Naive B cell (primary cell): ENCODE results near the gene MAST3. TPM values are rescaled to one million over a fixed set of nuclear protein-coding genes. Genes with fewer than 3 reads are reported as not detected.
"Not testable (repeated sequence)": the region's sequence is repeated elsewhere in the genome, so short reads cannot be mapped to it uniquely, and the experiment has no call there.

Experiments used
- ATAC-seq, 2 donors: fragments of 150-1000 bp; cut with Tn5 transposase; 2 replicates each; pipeline ENCODE4 v1.10.0; 2021; ENCODE audit warnings: low read depth in 2 of 2, mild to moderate bottlenecking in 2 of 2, moderate library complexity in 2 of 2
- DNase-seq: peaks from one replicate; pipeline ENCODE4 v3.0.0; 2022
- H3K27ac Mint-ChIP-seq, 6 donors: one replicate each; pipeline ENCODE4 v1.8.0; 2020 to 2022; ENCODE audit warnings: mild to moderate bottlenecking in 6 of 6, mixed read lengths in 6 of 6, moderate library complexity in 5 of 6, inconsistent platforms in 2 of 6
- H3K27me3 Mint-ChIP-seq, 3 donors: one replicate each; pipeline ENCODE4 v1.8.0; 2021 to 2022; ENCODE audit warnings: mixed read lengths in 3 of 3, mild to moderate bottlenecking in 1 of 3
- H3K36me3 Mint-ChIP-seq, 2 donors: one replicate each; pipeline ENCODE4 v1.8.0; 2020 to 2022; ENCODE audit warnings: mixed read lengths in 2 of 2, inconsistent platforms in 1 of 2, mild to moderate bottlenecking in 1 of 2
- H3K4me1 Mint-ChIP-seq, 3 donors: one replicate each; pipeline ENCODE4 v1.8.0; 2020 to 2022; ENCODE audit warnings: mixed read lengths in 3 of 3, inconsistent platforms in 1 of 3, mild to moderate bottlenecking in 1 of 3, moderate library complexity in 1 of 3
- H3K4me3 Mint-ChIP-seq, 8 donors: one replicate each; pipeline ENCODE4 v1.8.0; 2020 to 2022; ENCODE audit warnings: mild to moderate bottlenecking in 8 of 8, mixed read lengths in 8 of 8, moderate library complexity in 8 of 8, inconsistent platforms in 2 of 8
- H3K9me3 Mint-ChIP-seq, 7 donors: one replicate each; pipeline ENCODE4 v1.8.0; 2020 to 2022; ENCODE audit warnings: mixed read lengths in 7 of 7, mild to moderate bottlenecking in 5 of 7, inconsistent platforms in 2 of 7, moderate library complexity in 1 of 7
- polyA plus RNA-seq, 6 donors: library from polyadenylated mRNA; unstranded; fragments of 300-500 nt; fragmentation: Illumina TruSeq; gene quantifications; one replicate each; pipeline ENCODE4 v1.2.3, GENCODE V29; 2021; ENCODE audit warnings: low read depth in 6 of 6

MAST3 gene
- polyA plus RNA-seq, 6 donors from 2014 or later = 9.3 to 20.6 (median 13.3) TPM

DNA sequence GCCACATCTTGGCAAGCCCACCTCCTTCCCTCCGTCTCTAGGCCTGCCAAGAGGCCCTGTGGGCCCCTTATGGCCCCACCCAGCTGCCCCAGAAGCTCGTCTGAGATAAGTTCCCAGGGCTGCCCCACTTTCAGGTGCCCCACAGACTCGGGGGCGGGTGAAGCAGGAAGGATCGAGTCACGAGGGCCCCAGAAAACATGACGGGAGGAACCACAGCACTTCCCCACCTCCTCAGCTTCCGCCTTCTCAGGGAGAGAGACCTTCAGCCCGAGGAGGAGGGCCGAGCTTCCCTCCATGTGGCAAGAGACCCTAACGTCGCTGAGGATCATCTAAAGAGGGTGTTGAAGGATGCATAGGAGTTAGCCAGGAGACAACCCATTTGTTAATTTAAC, 6.4 kb upstream of the MAST3 start:
- DNase-seq = peak; percentile 82
- Mint-ChIP-seq H3K4me1 (peaks cover 42 to 78% (median 46%) of the 10 kb centered on the region in 3 donors), H3K36me3 (no peaks in the 10 kb centered on the region), H3K27me3 (no peaks in the 10 kb centered on the region), H3K27ac (peak overlapping the region; percentile 96 to 98 (median 97)), H3K9me3 (no peaks in the 10 kb centered on the region), H3K4me3 (peak overlapping the region; percentile 53 to 87 (median 64))
- peak; percentile 78 to 85 for ATAC-seq

DNA sequence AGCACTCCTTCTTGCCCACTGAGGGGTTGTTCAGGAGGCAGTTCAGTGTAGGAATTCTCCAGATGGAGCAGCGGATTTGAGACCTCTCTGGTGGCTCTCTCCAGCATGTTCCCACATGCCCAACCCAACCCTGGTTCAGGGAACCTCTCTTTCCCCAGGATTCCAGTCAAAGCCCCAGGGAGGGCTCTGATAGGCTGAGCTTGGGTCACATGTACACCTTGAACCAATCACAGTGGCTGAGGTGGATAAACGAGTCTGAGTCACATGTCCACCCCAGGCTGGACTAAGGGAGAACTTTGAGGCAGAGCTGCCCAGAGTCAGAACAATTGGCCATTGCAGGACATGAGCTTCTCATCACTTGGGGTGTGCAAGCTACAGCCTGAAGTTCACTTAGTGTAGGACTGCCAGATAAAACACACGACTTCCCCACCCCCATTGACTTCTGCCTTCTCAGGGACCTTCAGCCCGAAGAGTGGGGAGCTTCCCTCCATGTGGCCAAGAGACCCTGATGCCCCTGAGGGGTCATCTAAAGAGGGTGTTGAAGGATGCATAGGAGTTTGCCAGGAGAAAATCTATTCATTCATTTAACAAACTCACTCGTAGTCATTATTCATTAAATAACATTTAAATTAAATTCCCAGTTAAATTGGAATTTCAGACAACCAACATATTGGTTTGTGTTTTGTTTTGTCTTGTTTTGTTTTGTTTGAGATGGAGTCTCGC, 4.0 kb upstream of the MAST3 start:
- DNase-seq = no peak
- Mint-ChIP-seq H3K27me3 (no peaks in the 10 kb centered on the region), H3K4me1 (peaks cover 34 to 72% (median 37%) of the 10 kb centered on the region in 3 donors), H3K27ac (peak overlapping the region in 3 of 6 donors; percentile 16 to 69 (median 42)), H3K9me3 (no peaks in the 10 kb centered on the region), H3K4me3 (peak overlapping the region in 1 of 8 donors; percentile 38), H3K36me3 (no peaks in the 10 kb centered on the region)
- ATAC-seq = no peak

DNA sequence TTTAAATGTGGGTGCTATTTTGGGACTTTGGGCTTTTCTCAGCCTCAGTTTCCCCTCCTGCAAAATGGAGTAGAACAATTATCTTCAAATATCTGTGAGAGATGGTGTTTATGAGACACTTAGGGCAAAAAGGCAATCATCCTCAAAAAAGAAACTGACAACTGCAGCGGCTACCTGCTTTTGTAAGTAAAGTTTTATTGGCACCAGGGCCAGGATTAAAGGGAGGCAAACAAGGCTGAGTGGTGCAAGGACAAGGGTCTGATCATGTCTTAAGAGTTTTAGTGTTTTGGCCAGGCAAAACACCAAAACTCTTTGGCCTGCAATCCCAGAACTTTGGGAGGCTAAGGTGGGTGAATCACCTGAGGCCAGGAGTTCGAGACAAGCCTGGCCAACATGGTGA, 1.3 kb upstream of the MAST3 start:
- Mint-ChIP-seq H3K27ac (peak overlapping the region in 3 of 6 donors; percentile 47 to 66 (median 57)), H3K27me3 (no peaks in the 10 kb centered on the region), H3K4me3 (peak overlapping the region in 5 of 8 donors; percentile 20 to 75 (median 42)), H3K36me3 (no peaks in the 10 kb centered on the region), H3K9me3 (no peaks in the 10 kb centered on the region), H3K4me1 (peaks cover 25 to 70% (median 37%) of the 10 kb centered on the region in 3 donors)
- no peak for ATAC-seq
- DNase-seq = no peak

DNA sequence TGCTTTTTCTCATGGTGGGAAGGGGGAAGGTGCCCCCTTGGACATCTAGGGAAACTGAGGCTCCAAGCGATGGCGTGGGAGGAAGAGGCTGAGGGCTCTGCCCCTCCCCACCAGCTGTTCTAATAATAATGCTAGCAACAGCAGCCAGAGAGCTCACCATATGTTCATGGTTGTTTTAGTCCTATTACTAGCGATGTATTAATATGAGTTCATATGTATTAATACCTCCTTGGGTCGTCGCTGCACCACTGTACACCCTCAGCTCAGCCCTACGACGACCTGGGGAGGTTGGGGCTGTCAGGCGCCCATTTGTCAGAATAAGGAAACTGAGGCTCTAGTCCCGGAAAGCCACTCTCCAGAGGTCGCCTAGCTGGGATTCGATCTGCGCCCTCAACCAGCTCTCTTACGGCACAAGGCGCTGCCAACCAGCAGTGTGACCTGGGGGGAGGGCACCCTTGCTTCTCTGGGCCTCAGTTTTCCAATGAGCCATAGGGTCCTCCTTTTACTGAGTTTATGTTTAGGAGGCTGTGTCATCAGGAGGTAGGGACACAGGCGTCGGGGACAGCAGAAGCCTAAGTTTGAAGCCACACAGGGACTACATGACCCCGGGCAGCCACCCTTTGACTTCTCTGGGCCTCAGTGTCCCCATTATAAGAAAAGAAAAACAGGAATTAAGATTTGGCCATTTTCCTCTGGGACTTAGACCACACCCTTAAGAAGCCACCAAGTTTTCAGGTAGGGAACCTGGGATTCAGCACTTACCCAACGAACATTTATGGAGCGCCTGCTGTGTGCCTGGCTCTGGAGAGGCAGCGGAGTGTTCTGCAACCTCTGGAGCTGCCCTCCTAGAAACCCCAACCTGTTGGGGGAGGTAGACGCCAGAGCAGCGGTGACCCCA, 664 bp downstream of the MAST3 start:
- no peaks in the 10 kb centered on the region for H3K36me3 Mint-ChIP-seq
- no peaks in the 10 kb centered on the region for H3K9me3 Mint-ChIP-seq
- ATAC-seq (peak; percentile 22), DNase-seq (no peak)
- H3K4me3 Mint-ChIP-seq = peak overlapping the region; percentile 86 to 98 (median 96)
- H3K27ac Mint-ChIP-seq = peak overlapping the region; percentile 93 to 99 (median 98)
- H3K27me3 Mint-ChIP-seq = no peaks in the 10 kb centered on the region
- H3K4me1 Mint-ChIP-seq = peaks cover 26 to 61% (median 40%) of the 10 kb centered on the region in 3 donors

DNA sequence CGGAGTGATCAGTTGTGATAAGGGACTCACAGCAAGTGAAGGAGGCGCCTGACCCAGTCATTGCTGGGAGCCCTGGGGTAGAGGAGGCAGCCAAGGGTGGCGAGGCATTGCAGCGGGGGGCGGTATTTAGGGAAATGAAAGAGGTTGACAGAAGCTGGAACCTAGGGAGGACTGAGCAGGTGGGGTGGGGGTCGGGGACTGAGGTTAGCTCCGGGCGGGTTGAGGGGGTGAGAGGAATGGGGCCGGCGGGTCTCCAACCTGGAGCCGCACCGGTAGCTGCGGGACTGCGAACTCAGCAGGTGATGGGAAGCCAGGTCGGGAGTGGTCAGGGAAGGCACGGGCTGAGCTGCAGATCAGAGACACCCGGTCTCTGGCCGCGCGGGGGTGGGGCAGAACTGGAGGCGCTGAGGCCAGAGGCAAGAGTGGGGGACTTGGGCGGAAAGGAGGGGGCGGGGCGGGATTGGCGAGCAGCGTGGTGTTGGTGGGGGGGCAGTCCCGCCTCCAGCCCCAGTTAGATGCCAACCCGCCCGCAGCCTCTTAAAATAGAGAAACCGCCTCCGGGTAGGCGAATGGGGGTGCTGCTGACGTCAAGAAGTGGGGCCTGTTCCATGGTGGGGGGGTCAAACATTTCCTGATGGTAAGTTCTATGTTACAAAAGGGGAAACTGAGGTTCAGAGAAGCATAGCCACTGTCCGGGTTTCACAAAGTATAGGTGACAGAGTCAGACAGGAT, 1.5 kb downstream of the MAST3 start:
- Mint-ChIP-seq H3K4me1 (peaks cover 30 to 63% (median 46%) of the 10 kb centered on the region in 3 donors), H3K4me3 (peak overlapping the region; percentile 86 to 98 (median 96)), H3K9me3 (no peaks in the 10 kb centered on the region), H3K27me3 (no peaks in the 10 kb centered on the region), H3K36me3 (no peaks in the 10 kb centered on the region), H3K27ac (peak overlapping the region; percentile 93 to 99 (median 98))
- peak; percentile 87 for DNase-seq
- ATAC-seq = peak; percentile 79 to 82

DNA sequence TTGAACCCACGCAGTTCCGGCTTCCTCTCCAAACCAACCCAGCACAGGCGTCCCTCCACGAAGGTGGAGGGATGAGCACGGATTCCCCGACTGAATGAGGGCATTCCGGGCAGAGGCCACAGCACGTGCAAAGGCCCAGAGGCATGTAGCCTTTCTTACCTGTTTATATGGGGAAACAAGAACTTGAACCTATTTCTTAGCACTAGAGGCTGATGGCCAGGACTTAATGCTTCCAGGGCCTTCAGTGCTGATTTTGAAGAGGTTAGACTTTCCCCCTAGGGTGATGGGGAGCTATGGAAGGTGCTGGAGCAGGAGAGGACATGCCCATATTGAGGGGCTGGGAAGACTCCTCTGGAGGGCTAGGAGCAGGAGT, 2.0 kb downstream of the MAST3 start:
- Mint-ChIP-seq H3K4me3 (peak overlapping the region; percentile 86 to 98 (median 96)), H3K27ac (peak overlapping the region; percentile 43 to 99 (median 98)), H3K9me3 (no peaks in the 10 kb centered on the region), H3K36me3 (no peaks in the 10 kb centered on the region), H3K27me3 (no peaks in the 10 kb centered on the region), H3K4me1 (peaks cover 32 to 66% (median 50%) of the 10 kb centered on the region in 3 donors)
- no peak for ATAC-seq
- no peak for DNase-seq

DNA sequence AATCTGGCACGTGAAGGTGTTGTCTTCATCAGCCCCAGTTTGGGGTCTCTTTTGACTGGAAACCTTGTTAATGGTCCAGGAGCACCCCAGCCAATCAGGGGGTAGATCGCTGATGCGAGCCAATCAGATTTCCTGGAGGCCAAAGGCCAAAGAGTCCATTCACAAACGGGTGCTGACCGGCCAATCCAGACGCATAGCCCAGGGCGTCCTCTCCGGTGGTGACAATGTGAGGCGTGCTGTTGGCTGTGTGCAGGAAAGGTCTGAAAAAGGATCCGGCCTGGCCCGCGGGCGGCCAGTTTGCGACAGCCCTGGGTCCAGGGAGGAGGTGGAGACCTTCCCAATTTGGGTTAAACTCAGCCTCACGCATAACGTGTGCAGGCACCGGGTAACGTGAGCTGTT, 3.1 kb downstream of the MAST3 start:
- Mint-ChIP-seq H3K4me3 (peak overlapping the region in 3 of 8 donors; percentile 23 to 98 (median 30)), H3K36me3 (no peaks in the 10 kb centered on the region), H3K4me1 (peaks cover 34 to 71% (median 56%) of the 10 kb centered on the region in 3 donors), H3K27me3 (no peaks in the 10 kb centered on the region), H3K9me3 (no peaks in the 10 kb centered on the region), H3K27ac (peak overlapping the region in 2 of 6 donors; percentile 42 to 89)
- ATAC-seq (no peak), DNase-seq (no peak)

DNA sequence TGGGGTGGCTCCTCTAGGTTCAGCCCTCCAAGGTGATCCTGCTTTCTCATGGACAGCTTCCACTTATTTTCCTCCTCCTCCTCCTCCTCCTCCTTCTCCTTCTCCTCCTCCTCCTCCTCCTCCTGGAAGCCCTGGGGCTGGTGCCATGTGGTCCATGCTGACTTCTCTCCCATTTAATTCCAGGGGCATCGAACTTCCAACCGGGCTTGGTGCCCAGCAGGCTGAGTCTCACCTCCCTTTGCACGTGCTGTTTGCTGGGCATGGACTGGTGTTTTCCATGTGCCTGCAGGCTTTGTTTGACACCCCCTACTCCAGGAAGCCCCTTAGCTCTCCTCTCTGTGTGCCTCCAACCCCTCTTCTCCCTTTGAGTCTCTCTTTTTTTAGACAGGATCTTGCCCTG, 3.7 kb downstream of the MAST3 start:
- H3K9me3 Mint-ChIP-seq = no peaks in the 10 kb centered on the region
- H3K36me3 Mint-ChIP-seq = no peaks in the 10 kb centered on the region
- H3K27me3 Mint-ChIP-seq = no peaks in the 10 kb centered on the region
- no peak for ATAC-seq
- H3K27ac Mint-ChIP-seq = peak overlapping the region in 4 of 6 donors; percentile 42 to 98 (median 68)
- no peak for DNase-seq
- H3K4me1 Mint-ChIP-seq = peaks cover 34 to 72% (median 57%) of the 10 kb centered on the region in 3 donors
- peak overlapping the region in 6 of 8 donors; percentile 19 to 98 (median 46) for H3K4me3 Mint-ChIP-seq

DNA sequence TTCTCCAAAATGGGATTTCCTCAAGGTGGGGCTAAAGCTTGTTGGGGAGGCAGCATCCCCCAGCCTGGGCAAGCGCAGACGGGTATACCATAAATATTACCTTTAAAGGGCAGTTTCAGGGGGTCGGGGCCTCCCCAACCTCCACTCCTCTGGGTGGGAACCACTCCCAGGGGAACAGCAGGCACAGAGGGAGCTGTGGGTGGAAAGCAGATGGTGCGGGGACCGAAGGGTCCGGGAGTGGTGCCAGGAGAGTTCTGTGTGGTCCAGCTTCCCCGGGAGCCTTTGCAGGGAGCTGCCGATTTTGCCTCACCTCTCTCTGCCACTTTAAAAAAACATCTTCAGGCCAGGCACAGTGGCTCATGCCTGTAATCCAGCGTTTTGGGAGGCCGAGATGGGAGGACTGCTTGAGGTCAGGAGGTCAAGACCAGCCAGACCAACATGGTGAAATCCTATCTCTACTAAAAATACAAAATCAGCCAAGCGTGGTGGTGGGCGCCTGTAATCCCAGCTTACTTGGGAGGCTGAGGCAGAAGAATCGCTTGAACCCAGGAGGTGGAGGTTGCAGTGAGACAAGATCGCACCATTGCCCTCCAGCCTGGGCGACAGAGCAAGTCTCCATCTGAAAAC, 5.5 kb downstream of the MAST3 start:
- ATAC-seq (no peak), DNase-seq (no peak)
- Mint-ChIP-seq H3K9me3 (no peaks in the 10 kb centered on the region), H3K4me3 (peak overlapping the region in 7 of 8 donors; percentile 32 to 91 (median 74)), H3K27ac (peak overlapping the region in 4 of 6 donors; percentile 14 to 93 (median 42)), H3K27me3 (no peaks in the 10 kb centered on the region), H3K36me3 (no peaks in the 10 kb centered on the region), H3K4me1 (peaks cover 44 to 82% (median 66%) of the 10 kb centered on the region in 3 donors)

DNA sequence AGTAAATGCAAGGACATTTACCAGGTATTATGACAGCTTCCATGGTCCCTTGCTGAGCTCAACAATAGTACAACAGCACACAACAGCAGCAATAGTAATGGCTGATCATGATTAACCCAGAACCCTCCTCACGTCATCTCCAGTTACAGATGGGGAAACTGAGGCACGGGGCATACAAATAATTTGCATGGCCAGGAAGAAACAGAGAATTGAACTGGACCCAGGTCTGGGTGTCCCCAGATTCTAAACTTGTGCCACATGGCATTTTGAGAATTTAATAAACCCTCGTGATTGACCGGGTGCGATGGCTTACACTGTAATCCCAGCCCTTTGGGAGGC, 7.2 kb downstream of the MAST3 start:
- H3K36me3 Mint-ChIP-seq = no peaks in the 10 kb centered on the region
- H3K4me3 Mint-ChIP-seq = peak overlapping the region; percentile 75 to 91 (median 84)
- ATAC-seq = no peak
- DNase-seq = no peak
- peak overlapping the region; percentile 71 to 95 (median 86) for H3K27ac Mint-ChIP-seq
- no peaks in the 10 kb centered on the region for H3K9me3 Mint-ChIP-seq
- H3K27me3 Mint-ChIP-seq = no peaks in the 10 kb centered on the region
- H3K4me1 Mint-ChIP-seq = peaks cover 43 to 82% (median 66%) of the 10 kb centered on the region in 3 donors

DNA sequence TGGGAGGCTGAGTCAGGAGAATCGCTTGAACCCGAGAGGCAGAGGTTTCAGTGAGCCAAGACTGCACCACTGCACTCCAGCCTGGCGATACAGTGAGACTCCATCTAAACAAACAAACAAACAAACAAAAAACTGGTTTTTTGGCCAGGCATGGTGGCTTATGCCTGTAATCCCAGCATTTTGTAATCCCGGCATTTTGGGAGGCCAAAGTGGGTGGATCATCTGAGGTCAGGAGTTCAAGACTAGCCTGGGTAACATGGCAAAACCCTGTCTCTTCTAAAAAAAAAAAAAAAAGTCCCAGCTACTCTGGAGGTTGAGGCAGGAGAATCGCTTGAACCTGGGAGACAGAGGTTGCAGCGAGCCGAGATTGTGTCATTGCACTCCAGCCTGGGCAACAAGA, 7.7 kb downstream of the MAST3 start:
- not testable (repeated sequence) for H3K36me3 Mint-ChIP-seq, H3K9me3 Mint-ChIP-seq, H3K27me3 Mint-ChIP-seq, ATAC-seq, DNase-seq
- Mint-ChIP-seq H3K4me1 (peaks cover 41 to 77% (median 62%) of the 10 kb centered on the region in 3 donors), H3K4me3 (peak overlapping the region in 7 of 8 donors; percentile 15 to 91 (median 82)), H3K27ac (peak overlapping the region in 2 of 6 donors; percentile 93 to 95)

DNA sequence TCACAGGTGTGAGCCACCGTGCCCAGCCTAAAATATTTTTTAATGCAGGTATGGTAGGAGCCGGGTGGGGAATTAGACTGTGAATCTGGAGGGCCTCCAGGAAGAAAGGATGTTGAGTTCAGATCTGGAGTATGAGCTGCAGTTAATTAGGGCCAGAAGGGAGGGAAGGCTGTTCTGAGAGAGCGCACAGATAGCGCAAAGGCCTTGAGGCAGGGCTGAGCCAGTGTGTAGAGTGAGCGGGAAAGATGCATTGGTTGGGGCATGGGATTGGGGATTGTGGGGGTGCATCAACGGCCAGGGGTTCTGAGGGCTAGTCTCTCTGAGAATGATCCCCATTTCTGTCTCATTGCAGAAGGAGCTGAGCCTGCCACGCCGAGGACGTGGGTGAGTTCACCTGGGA, 9.7 kb downstream of the MAST3 start:
- Mint-ChIP-seq H3K4me1 (peaks cover 36 to 75% (median 47%) of the 10 kb centered on the region in 3 donors), H3K27me3 (no peaks in the 10 kb centered on the region), H3K36me3 (no peaks in the 10 kb centered on the region), H3K9me3 (no peaks in the 10 kb centered on the region), H3K27ac (peak overlapping the region; percentile 13 to 97 (median 94)), H3K4me3 (peak overlapping the region in 7 of 8 donors; percentile 76 to 94 (median 86))
- no peak for ATAC-seq
- no peak for DNase-seq
